MCF 10A (cell line): ENCODE results near the gene ZNF219. TPM values are rescaled to one million over a fixed set of nuclear protein-coding genes. Genes with fewer than 3 reads are reported as not detected.

Experiments
- BruUV-seq: library from RNA; stranded (reverse); fragments of 400-500 nt; replicated peaks from 2 replicates; lab custom pipeline; 2021; lab: Mats Ljungman, UMichigan
- CTCF ChIA-PET: fragments of 300-600 bp; sonication (Branson Sonifier 250); formaldehyde crosslinking; extraction: SDS; loops from one replicate; lab custom pipeline; 2021; ENCODE audit warnings: antibody characterized with exemption, inconsistent platforms; lab: Yijun Ruan, JAX
- POLR2A ChIA-PET: fragments of 300-600, 350-650 bp; sonication (Branson Sonifier 250); formaldehyde crosslinking; extraction: SDS; loops from one replicate; lab custom pipeline; 2020; ENCODE audit warnings: antibody characterized with exemption, inconsistent platforms; lab: Yijun Ruan, JAX
- DNase-seq: peaks from one replicate; pipeline ENCODE4 v3.0.0-alpha.2; 2018; ENCODE audit not compliant: unreplicated experiment
- H3K27ac Mint-ChIP-seq: one replicate; pipeline ENCODE4 v1.8.0; 2022; ENCODE audit warnings: mild to moderate bottlenecking, low read depth, mixed read lengths; ENCODE audit not compliant: unreplicated experiment
- H3K27me3 Mint-ChIP-seq: one replicate; pipeline ENCODE4 v1.8.0; 2022; ENCODE audit warnings: mixed read lengths; ENCODE audit not compliant: insufficient read depth, unreplicated experiment
- H3K36me3 Mint-ChIP-seq: one replicate; pipeline ENCODE4 v1.8.0; 2022; ENCODE audit warnings: mild to moderate bottlenecking, moderate library complexity, mixed read lengths; ENCODE audit not compliant: insufficient read depth, unreplicated experiment
- H3K4me1 Mint-ChIP-seq: one replicate; pipeline ENCODE4 v1.8.0; 2022; ENCODE audit warnings: mixed read lengths; ENCODE audit not compliant: insufficient read depth, unreplicated experiment
- H3K4me3 Mint-ChIP-seq: one replicate; pipeline ENCODE4 v1.8.0; 2022; ENCODE audit warnings: mild to moderate bottlenecking, moderate library complexity, mixed read lengths; ENCODE audit not compliant: unreplicated experiment
- H3K9me3 Mint-ChIP-seq: one replicate; pipeline ENCODE4 v1.8.0; 2022; ENCODE audit warnings: mixed read lengths; ENCODE audit not compliant: unreplicated experiment
- intact Hi-C: fragments of 100-400 bp; cut with micrococcal nuclease; formaldehyde crosslinking; loops from 2 replicates; pipeline ENCODE4 v1.14.1; 2022
- total RNA-seq: library from RNA; stranded (reverse); gene quantifications from 2 replicates; pipeline ENCODE4 v1.2.3, GENCODE V29; 2022
- TF ChIP-seq, protein P1 (sequence below): fragments of 200-600 bp; IDR thresholded peaks from one replicate; pipeline ENCODE4 v1.8.0; 2022; ENCODE audit warnings: antibody characterized with exemption, mild to moderate bottlenecking; ENCODE audit not compliant: unreplicated experiment

ZNF219 gene
- total RNA-seq, 1 experiment from 2014 or later = 33.8 TPM

DNA sequence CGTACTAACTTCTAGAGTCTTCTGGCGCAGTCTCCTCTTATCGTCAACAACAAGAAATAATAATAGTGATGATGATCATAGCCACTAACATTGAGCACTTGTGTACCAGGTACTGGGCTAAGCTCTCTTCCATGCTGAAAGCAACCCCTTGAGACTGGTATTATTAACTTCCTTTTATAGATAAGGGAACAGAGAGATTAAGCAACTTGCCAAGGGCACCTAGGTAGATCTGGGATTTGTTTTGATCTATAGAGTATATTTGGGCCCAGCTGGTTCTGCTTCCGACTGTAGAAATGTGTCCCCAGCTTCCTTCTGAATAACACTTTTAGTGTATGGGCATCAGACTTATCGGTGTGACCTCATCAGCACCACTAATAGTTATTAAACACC lies 1.1 kb upstream of the ZNF219 start:
- Mint-ChIP-seq H3K4me1 (peaks cover 38% of the 10 kb centered on the region), H3K4me3 (peak overlapping the region; percentile 85), H3K9me3 (no peaks in the 10 kb centered on the region), H3K36me3 (no peaks in the 10 kb centered on the region), H3K27ac (no peak overlapping the region), H3K27me3 (no peaks in the 10 kb centered on the region)
- ChIA-PET CTCF (interaction anchor here (1.2 to 10.5 kb wide), 5 partner anchors 5 to 106 kb away, joined by 3 to 248 read pairs (median 127); no protein-coding TSS in a partner anchor), POLR2A (interaction anchor here (0.6 to 1.6 kb wide), 3 partner anchors 10 to 110 kb away, joined by 3 to 4 read pairs (median 3); no protein-coding TSS in a partner anchor)
- TF ChIP-seq, protein P1, sequence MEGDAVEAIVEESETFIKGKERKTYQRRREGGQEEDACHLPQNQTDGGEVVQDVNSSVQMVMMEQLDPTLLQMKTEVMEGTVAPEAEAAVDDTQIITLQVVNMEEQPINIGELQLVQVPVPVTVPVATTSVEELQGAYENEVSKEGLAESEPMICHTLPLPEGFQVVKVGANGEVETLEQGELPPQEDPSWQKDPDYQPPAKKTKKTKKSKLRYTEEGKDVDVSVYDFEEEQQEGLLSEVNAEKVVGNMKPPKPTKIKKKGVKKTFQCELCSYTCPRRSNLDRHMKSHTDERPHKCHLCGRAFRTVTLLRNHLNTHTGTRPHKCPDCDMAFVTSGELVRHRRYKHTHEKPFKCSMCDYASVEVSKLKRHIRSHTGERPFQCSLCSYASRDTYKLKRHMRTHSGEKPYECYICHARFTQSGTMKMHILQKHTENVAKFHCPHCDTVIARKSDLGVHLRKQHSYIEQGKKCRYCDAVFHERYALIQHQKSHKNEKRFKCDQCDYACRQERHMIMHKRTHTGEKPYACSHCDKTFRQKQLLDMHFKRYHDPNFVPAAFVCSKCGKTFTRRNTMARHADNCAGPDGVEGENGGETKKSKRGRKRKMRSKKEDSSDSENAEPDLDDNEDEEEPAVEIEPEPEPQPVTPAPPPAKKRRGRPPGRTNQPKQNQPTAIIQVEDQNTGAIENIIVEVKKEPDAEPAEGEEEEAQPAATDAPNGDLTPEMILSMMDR = no peak
- intact Hi-C loops = loop anchor here (5.0 kb wide), 1 partner anchor 487 kb away; no protein-coding TSS in a partner anchor
- no peak for DNase-seq
- no TSS peak for BruUV-seq

GRCh38 chr14:21098892-21099595 lies 589 bp upstream of the ZNF219 start:
- POLR2A ChIA-PET = interaction anchor here (0.6 to 1.6 kb wide), 3 partner anchors 10 to 110 kb away, joined by 3 to 4 read pairs (median 3); no protein-coding TSS in a partner anchor

GRCh38 chr14:21097636-21098075 lies 799 bp downstream of the ZNF219 start:
- H3K4me1 Mint-ChIP-seq = peaks cover 33% of the 10 kb centered on the region
- TF ChIP-seq, protein P1 = no peak

More at GRCh38 chr14:21098892-21099595, 589 bp upstream of the ZNF219 start:
- no peaks in the 10 kb centered on the region for H3K27me3 Mint-ChIP-seq
- CTCF ChIA-PET = interaction anchor here (1.1 to 10.5 kb wide), 4 partner anchors 32 to 85 kb away, joined by 3 to 248 read pairs (median 66); no protein-coding TSS in a partner anchor
- peak overlapping the region; percentile 90 for H3K27ac Mint-ChIP-seq
- intact Hi-C loops = loop anchor here (5.0 kb wide), 1 partner anchor 487 kb away; no protein-coding TSS in a partner anchor
- peaks cover 36% of the 10 kb centered on the region for H3K4me1 Mint-ChIP-seq
- peak overlapping the region; percentile 85 for H3K4me3 Mint-ChIP-seq
- no peak for DNase-seq
- no peaks in the 10 kb centered on the region for H3K9me3 Mint-ChIP-seq
- TF ChIP-seq, protein P1 = no peak
- no peaks in the 10 kb centered on the region for H3K36me3 Mint-ChIP-seq
- TSS peak; percentile 91 for BruUV-seq

More at GRCh38 chr14:21097636-21098075, 799 bp downstream of the ZNF219 start:
- Mint-ChIP-seq H3K27me3 (no peaks in the 10 kb centered on the region), H3K4me3 (peak overlapping the region; percentile 70), H3K27ac (peak overlapping the region; percentile 71), H3K36me3 (peaks cover 6% of the 10 kb centered on the region), H3K9me3 (no peaks in the 10 kb centered on the region)
- intact Hi-C loops = loop anchor here (5.0 kb wide), 1 partner anchor 485 kb away; no protein-coding TSS in a partner anchor
- no TSS peak for BruUV-seq
- no peak for DNase-seq
- CTCF ChIA-PET = interaction anchor here (0.9 to 7.3 kb wide), 8 partner anchors 7 to 93 kb away, joined by 3 to 241 read pairs (median 4); partner anchors contain the start of genes ARHGEF40 and TMEM253
- POLR2A ChIA-PET = interaction anchor here (0.6 to 4.5 kb wide), 6 partner anchors 7 to 416 kb away, joined by 3 to 37 read pairs (median 6); partner anchors contain the start of genes ARHGEF40 and RNASE7
